ENCODE results near the gene CTU2.

CTU2 gene

DNA sequence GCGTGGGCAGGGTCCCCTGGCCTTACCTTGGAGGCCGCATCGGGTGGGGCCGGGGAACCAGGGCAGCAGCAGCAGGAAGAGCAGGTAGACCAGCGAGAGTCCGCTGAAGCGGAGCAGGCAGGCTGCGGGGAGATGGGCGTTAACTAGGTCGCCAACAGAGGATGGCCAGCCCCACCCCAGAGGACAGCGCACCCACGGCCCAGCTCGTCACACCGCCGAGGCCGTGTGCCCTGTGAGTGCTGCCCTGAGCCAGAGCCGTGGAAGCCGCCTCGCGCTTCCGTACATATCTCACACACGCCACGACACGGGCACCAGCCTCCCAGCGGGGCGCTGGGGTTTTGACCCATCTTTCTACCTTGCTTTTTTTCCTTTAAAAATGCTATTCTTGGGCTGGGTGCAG is 43.1 kb downstream of the CTU2 start:
- H3K4me3 ChIP-seq (ENCODE audit: low read length), result no peak overlapping the region
- DNase-seq (ENCODE audit: low read depth), result no peak

DNA sequence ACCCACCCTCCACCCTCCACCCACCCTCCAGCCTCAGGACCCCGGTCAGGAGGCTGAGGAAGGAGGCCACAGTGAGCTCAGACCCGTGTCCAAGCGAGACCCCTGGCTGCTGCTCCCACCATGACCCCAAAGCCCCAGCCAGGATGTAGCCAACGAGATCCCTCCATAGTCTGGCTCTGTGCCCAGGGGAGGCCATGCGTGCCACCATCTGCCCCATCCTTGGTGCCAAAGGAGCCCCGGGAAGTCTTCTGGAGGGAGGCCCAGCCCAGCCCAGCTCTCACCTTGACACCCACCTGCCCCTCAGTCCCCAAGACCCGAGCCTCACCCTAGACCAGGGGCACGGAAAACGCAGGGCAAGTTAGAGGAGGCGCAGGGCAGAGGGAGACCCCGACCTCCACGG is 44.6 kb downstream of the CTU2 start:
- no peak overlapping the region for H3K4me3 ChIP-seq (ENCODE audit: low read length)
- no peak for DNase-seq (ENCODE audit: low read depth)
- TF ChIP-seq CTCF (IDR thresholded peaks at IDR 0.05; ENCODE audit: insufficient read depth, low read depth, low read length, missing control alignments), result no peak

More for the DNA sequence above, 43.1 kb downstream of the CTU2 start:
- TF ChIP-seq CTCF (IDR thresholded peaks at IDR 0.05; ENCODE audit: insufficient read depth, low read depth, low read length, missing control alignments), result no peak

GRCh38 chr16:88752386-88753002 is 46.2 kb downstream of the CTU2 start:
- DNase-seq (ENCODE audit: low read depth), result no peak
- TF ChIP-seq CTCF (IDR thresholded peaks at IDR 0.05; ENCODE audit: insufficient read depth, low read depth, low read length, missing control alignments), result no peak
- no peak overlapping the region for H3K4me3 ChIP-seq (ENCODE audit: low read length)

DNA sequence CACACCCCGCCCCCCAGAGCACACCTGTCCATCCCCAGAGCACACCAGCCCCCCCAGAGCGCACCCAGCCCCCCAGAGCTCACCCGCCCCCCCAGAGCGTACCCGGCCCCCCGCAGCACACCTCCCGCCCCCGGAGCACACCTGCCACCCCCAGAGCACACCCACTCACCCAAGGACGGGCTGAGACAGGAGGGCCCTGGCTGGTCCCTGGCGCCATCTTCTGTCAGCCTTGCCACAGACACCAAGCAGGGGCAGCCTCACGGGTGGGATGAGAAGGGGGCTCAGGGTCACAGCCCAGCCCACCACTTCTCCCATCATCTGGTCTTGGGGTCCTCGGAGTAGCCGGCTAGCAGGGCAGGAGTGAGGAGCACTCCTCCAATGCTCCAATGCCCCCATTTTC is 46.9 kb downstream of the CTU2 start:
- no peak overlapping the region for H3K4me3 ChIP-seq (ENCODE audit: low read length)
- DNase-seq (ENCODE audit: low read depth), result no peak
- no peak for TF ChIP-seq CTCF (IDR thresholded peaks at IDR 0.05; ENCODE audit: insufficient read depth, low read depth, low read length, missing control alignments)

DNA sequence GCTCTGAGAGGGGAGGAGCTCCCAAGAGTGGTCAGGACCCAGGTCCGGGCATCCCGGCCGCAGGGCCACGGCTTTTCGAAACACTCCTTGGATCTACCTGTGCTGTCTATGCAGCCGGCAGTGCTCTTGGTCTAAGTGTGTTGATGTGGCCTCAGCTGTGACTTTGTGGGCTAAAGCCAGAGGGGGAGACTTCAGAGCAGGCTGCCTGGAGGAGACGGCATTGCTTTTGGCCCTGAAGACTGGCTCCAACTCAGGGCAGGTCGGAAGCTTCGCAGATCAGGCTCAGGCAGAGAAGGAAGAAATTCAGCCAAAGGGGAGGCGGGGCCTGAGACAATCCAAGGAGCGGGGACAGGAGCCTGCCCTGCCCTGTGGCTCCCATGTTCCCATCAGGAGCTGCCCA is 47.3 kb downstream of the CTU2 start:
- DNase-seq (ENCODE audit: low read depth), result no peak
- no peak for TF ChIP-seq CTCF (IDR thresholded peaks at IDR 0.05; ENCODE audit: insufficient read depth, low read depth, low read length, missing control alignments)
- no peak overlapping the region for H3K4me3 ChIP-seq (ENCODE audit: low read length)

GRCh38 chr16:88754109-88754911 is 48.0 kb downstream of the CTU2 start:
- DNase-seq (ENCODE audit: low read depth), result no peak

More at GRCh38 chr16:88754109-88754911, 48.0 kb downstream of the CTU2 start:
- H3K4me3 ChIP-seq (ENCODE audit: low read length), result no peak overlapping the region
- no peak for TF ChIP-seq CTCF (IDR thresholded peaks at IDR 0.05; ENCODE audit: insufficient read depth, low read depth, low read length, missing control alignments)

All from epithelial cell of esophagus (primary cell).